Stimulated activated CD4-positive, alpha-beta T cell treated with anti-CD3 and anti-CD28 coated beads, TNF-alpha, amount 100 ng/mL, for 24 hours (primary cell): Measurements from ENCODE around the gene ARGLU1.

Experiments
- DNase-seq, 3 experiments: peaks; one replicate each; pipeline ENCODE4 v3.0.0-alpha.2; 2020; ENCODE audit warnings: low read depth in 3 of 3

The ARGLU1 gene

DNA sequence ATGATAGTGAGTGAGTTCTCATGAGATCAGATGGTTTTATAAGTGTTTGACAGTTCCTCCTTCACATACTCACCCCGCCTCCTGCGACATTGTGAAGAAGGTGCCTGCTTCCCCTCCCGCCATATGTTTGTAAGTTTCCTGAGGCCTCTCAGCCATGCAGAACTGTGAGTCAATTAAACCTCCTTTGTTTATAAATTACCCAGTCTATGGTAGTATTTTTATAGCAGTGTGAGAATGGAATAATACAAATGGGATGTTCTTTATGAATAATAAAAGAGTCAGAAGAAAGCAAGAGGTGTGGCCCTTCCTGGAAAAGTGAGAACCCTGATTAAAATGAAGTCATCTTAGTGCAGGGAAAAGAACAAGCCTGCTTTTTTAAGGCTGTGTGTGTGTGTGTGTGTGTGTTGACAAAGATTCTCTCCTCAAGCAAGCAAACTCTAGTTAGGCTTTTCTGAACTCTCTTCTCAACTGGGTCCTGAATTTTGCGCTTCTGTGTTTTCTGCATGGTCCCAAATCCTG is 18.8 kb upstream of the ARGLU1 start:
- no peak for DNase-seq

DNA sequence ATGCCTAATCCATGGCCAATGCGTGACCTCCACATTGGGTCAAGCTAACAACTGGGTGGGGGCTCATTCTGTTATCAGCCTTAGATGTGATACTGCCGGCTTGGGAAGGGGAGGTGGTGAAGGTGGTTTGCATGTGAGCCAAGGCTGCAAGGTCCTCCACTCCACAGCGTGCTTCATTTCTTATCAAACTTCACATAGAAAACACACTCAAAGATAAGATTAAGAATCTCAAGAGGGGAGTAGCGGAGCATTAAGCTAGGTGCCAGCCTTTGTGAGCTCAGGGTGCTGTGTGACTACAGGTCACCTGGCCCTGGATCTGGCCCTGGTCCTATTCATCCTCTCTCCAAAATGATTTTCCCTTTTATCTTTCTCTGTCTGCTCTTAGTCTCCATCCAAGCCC is 13.3 kb upstream of the ARGLU1 start:
- DNase-seq: no peak

GRCh38 chr13:106575896-106576295 is 8.0 kb upstream of the ARGLU1 start:
- DNase-seq: no peak

GRCh38 chr13:106573868-106574267 is 5.9 kb upstream of the ARGLU1 start:
- DNase-seq: no peak

GRCh38 chr13:106573284-106573846 is 5.4 kb upstream of the ARGLU1 start:
- no peak for DNase-seq

DNA sequence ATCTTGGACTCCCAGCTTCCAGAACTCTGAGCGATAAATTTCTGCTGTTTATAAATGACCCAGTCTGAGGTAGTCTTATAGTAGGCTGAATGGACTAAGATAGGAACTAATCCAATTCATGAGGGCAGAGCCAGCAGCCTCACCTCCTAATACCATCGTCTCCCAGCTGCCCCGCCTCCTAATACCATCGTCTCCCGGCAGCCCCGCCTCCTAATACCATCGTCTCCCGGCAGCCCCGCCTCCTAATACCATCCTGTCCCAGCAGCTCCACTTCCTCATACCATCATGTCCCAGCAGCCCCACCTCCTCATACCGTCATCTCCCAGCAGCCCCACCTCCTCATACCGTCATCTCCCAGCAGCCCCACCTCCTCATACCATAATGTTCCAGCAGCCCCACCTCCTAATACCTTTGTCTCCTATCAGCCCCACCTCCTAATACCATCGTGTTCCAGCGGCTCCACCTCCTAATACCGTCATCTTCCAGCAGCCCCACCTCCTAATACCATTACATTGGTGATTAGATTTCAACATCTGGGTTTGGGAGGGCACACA is 2.4 kb upstream of the ARGLU1 start:
- peak; percentile 40 to 64 (median 43) for DNase-seq

- no peak for DNase-seq
Observed at GRCh38 chr13:106569233-106570095, 1.5 kb upstream of the ARGLU1 start.

GRCh38 chr13:106568299-106569003 is 514 bp upstream of the ARGLU1 start:
- DNase-seq: no peak

DNA sequence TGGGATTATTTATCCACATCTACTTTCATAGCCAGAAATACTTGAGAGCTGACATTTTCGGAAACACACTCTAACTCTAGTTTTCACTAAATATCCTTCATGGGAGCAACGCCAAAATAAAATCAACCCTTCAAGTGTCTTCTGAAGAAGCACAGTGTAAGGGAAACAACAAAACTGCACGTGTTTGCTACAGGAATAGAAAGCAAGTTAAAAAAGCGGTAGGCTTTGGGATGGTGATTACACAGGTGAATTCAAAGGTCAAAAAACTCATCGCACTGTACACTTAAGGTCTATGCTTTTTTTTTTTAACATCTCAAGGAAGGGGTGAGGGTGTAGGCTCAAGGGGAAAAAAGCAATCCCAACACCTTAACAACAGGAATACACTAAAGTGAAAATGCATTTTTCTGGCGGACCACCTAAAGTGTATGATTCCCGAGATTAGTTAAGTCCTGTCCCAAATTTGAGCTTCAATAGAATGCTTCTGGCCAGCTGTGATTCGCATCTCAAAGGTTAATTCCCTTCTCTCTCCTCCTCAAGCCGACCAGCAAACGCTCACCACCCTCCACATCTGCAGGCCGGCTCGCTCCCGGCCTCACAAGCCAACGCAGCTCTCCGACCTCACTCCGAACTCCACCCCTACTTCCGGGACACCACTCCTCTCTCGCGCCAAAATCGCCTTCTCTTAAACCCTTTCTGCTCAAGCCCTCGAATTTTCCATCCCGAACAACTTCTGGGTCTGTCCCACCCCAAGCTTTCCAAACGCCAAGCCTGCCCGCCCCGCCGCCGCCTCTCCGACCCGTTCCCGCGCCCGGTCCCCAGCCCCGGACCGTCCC is 1.1 kb downstream of the ARGLU1 start:
- peak; percentile 3 to 27 (median 4) for DNase-seq

GRCh38 chr13:106565127-106565775 is 2.7 kb downstream of the ARGLU1 start:
- DNase-seq: no peak

DNA sequence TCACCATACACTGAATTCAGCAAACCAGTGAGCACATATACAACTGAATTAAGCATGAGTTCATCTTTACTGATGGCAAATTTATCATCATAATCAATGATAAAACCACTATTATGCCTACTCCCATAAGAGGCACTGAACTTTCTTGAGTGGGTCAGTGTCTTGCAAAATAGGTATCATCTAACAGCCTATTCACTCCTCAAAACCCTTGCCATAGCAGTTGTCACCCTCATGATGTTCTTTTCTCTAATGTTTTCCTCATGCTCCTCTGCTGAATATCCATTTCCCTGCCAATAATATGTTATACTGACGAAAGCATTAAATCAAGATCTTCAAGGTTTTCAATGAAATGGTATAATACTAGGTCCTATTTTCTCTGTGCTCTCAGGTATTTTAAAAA is 5.6 kb downstream of the ARGLU1 start:
- DNase-seq: no peak

- peak; percentile 6 to 48 (median 13) for DNase-seq
Observed at GRCh38 chr13:106561551-106562170, 6.3 kb downstream of the ARGLU1 start.

GRCh38 chr13:106560821-106561220 is 7.1 kb downstream of the ARGLU1 start:
- no peak for DNase-seq

GRCh38 chr13:106558527-106558926 is 9.4 kb downstream of the ARGLU1 start:
- DNase-seq: no peak

- no peak for DNase-seq
Observed at GRCh38 chr13:106555631-106556328, 12.2 kb downstream of the ARGLU1 start.

GRCh38 chr13:106551751-106552150 is 16.2 kb downstream of the ARGLU1 start:
- DNase-seq: no peak

DNA sequence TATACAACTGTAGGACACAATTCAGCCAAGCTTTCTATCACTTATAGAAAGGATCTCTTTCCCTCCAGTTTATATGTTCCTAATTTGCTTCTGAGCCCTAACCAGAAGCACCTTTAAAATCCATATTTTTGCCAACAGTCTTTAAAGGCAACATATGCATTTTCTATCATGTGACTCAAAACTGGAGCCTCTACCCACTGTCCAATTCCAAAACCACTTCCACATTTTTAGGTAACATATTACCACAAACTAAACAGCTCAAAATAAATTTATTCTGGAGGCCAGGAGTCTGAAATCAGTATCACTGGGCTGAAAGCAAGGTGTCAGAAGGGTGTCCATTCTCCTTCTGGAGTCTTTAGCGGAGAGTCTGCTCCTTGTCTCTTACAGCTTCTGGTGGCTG is 16.6 kb downstream of the ARGLU1 start:
- no peak for DNase-seq

GRCh38 chr13:106550570-106551135 is 17.3 kb downstream of the ARGLU1 start:
- DNase-seq: no peak

- no peak for DNase-seq
Observed at GRCh38 chr13:106548064-106548696, 19.8 kb downstream of the ARGLU1 start.
